Measurements from ENCODE around the gene NEGR1.

Gene NEGR1

GRCh38 chr1:71784241-71784640, 498.1 kb downstream of the NEGR1 start:
- Histone ChIP-seq H3K9me3 (ENCODE audit: control insufficient read depth, insufficient read depth, low read length) (no peaks in the 10 kb centered on the region), H3K9ac (ENCODE audit: low read depth, low read length) (no peak overlapping the region), H3K36me3 (ENCODE audit: insufficient read depth, low read length) (no peaks in the 10 kb centered on the region), H3K4me1 (ENCODE audit: insufficient read depth, low read length) (no peaks in the 10 kb centered on the region)

- no peaks in the 10 kb centered on the region for H3K36me3 ChIP-seq (ENCODE audit: insufficient read depth, low read length)
- no peaks in the 10 kb centered on the region; the same call in 1 of the 2 replicates for H3K4me1 ChIP-seq (ENCODE audit: insufficient read depth, low read length)
- H3K9ac ChIP-seq (ENCODE audit: low read depth, low read length), result no peak overlapping the region
- no peaks in the 10 kb centered on the region for H3K9me3 ChIP-seq (ENCODE audit: control insufficient read depth, insufficient read depth, low read length)
Observed at GRCh38 chr1:71783071-71783470, 499.3 kb downstream of the NEGR1 start.

GRCh38 chr1:71781450-71781849, 500.9 kb downstream of the NEGR1 start:
- H3K9me3 ChIP-seq (ENCODE audit: control insufficient read depth, insufficient read depth, low read length), result no peaks in the 10 kb centered on the region
- no peaks in the 10 kb centered on the region; the same call in 1 of the 2 replicates for H3K4me1 ChIP-seq (ENCODE audit: insufficient read depth, low read length)
- H3K9ac ChIP-seq (ENCODE audit: low read depth, low read length), result no peak overlapping the region
- no peaks in the 10 kb centered on the region for H3K36me3 ChIP-seq (ENCODE audit: insufficient read depth, low read length)

- H3K4me1 ChIP-seq (ENCODE audit: insufficient read depth, low read length), result no peaks in the 10 kb centered on the region; the same call in 1 of the 2 replicates
- H3K9ac ChIP-seq (ENCODE audit: low read depth, low read length), result no peak overlapping the region
- H3K9me3 ChIP-seq (ENCODE audit: control insufficient read depth, insufficient read depth, low read length), result no peaks in the 10 kb centered on the region
- H3K36me3 ChIP-seq (ENCODE audit: insufficient read depth, low read length), result no peaks in the 10 kb centered on the region
Observed at GRCh38 chr1:71780681-71781080, 501.7 kb downstream of the NEGR1 start.

- Histone ChIP-seq H3K9me3 (ENCODE audit: control insufficient read depth, insufficient read depth, low read length) (no peaks in the 10 kb centered on the region), H3K4me1 (ENCODE audit: insufficient read depth, low read length) (no peaks in the 10 kb centered on the region; the same call in 1 of the 2 replicates), H3K36me3 (ENCODE audit: insufficient read depth, low read length) (no peaks in the 10 kb centered on the region), H3K9ac (ENCODE audit: low read depth, low read length) (no peak overlapping the region)
Observed at GRCh38 chr1:71778940-71779339, 503.4 kb downstream of the NEGR1 start.

GRCh38 chr1:71777094-71777493, 505.2 kb downstream of the NEGR1 start:
- Histone ChIP-seq H3K9ac (ENCODE audit: low read depth, low read length) (no peak overlapping the region), H3K36me3 (ENCODE audit: insufficient read depth, low read length) (no peaks in the 10 kb centered on the region), H3K9me3 (ENCODE audit: control insufficient read depth, insufficient read depth, low read length) (no peaks in the 10 kb centered on the region), H3K4me1 (ENCODE audit: insufficient read depth, low read length) (no peaks in the 10 kb centered on the region; the same call in 1 of the 2 replicates)

- no peaks in the 10 kb centered on the region for H3K9me3 ChIP-seq (ENCODE audit: control insufficient read depth, insufficient read depth, low read length)
- no peak overlapping the region for H3K9ac ChIP-seq (ENCODE audit: low read depth, low read length)
- H3K36me3 ChIP-seq (ENCODE audit: insufficient read depth, low read length), result no peaks in the 10 kb centered on the region
- no peaks in the 10 kb centered on the region; the same call in 1 of the 2 replicates for H3K4me1 ChIP-seq (ENCODE audit: insufficient read depth, low read length)
Observed at GRCh38 chr1:71774705-71775104, 507.6 kb downstream of the NEGR1 start.

- Histone ChIP-seq H3K9me3 (ENCODE audit: control insufficient read depth, insufficient read depth, low read length) (no peaks in the 10 kb centered on the region), H3K4me1 (ENCODE audit: insufficient read depth, low read length) (no peaks in the 10 kb centered on the region), H3K9ac (ENCODE audit: low read depth, low read length) (no peak overlapping the region), H3K36me3 (ENCODE audit: insufficient read depth, low read length) (no peaks in the 10 kb centered on the region)
Observed at GRCh38 chr1:71770121-71770520, 512.2 kb downstream of the NEGR1 start.

GRCh38 chr1:71766748-71767147, 515.6 kb downstream of the NEGR1 start:
- no peaks in the 10 kb centered on the region for H3K9me3 ChIP-seq (ENCODE audit: control insufficient read depth, insufficient read depth, low read length)
- no peaks in the 10 kb centered on the region for H3K36me3 ChIP-seq (ENCODE audit: insufficient read depth, low read length)
- H3K4me1 ChIP-seq (ENCODE audit: insufficient read depth, low read length), result no peaks in the 10 kb centered on the region
- no peak overlapping the region for H3K9ac ChIP-seq (ENCODE audit: low read depth, low read length)

GRCh38 chr1:71762514-71763255, 519.7 kb downstream of the NEGR1 start:
- no peaks in the 10 kb centered on the region for H3K4me1 ChIP-seq (ENCODE audit: insufficient read depth, low read length)
- no peak overlapping the region for H3K9ac ChIP-seq (ENCODE audit: low read depth, low read length)
- H3K9me3 ChIP-seq (ENCODE audit: control insufficient read depth, insufficient read depth, low read length), result no peaks in the 10 kb centered on the region
- H3K36me3 ChIP-seq (ENCODE audit: insufficient read depth, low read length), result no peaks in the 10 kb centered on the region

- Histone ChIP-seq H3K9me3 (ENCODE audit: control insufficient read depth, insufficient read depth, low read length) (no peaks in the 10 kb centered on the region), H3K4me1 (ENCODE audit: insufficient read depth, low read length) (peaks cover 8% of the 10 kb centered on the region; the same call in 1 of the 2 replicates), H3K36me3 (ENCODE audit: insufficient read depth, low read length) (no peaks in the 10 kb centered on the region)
Observed at GRCh38 chr1:71755441-71755840, 526.9 kb downstream of the NEGR1 start.

GRCh38 chr1:71753746-71754145, 528.6 kb downstream of the NEGR1 start:
- H3K36me3 ChIP-seq (ENCODE audit: insufficient read depth, low read length), result no peaks in the 10 kb centered on the region
- peaks cover 8% of the 10 kb centered on the region; the same call in 1 of the 2 replicates for H3K4me1 ChIP-seq (ENCODE audit: insufficient read depth, low read length)
- no peak overlapping the region for H3K9ac ChIP-seq (ENCODE audit: low read depth, low read length)
- no peaks in the 10 kb centered on the region for H3K9me3 ChIP-seq (ENCODE audit: control insufficient read depth, insufficient read depth, low read length)

More at GRCh38 chr1:71755441-71755840, 526.9 kb downstream of the NEGR1 start:
- no peak overlapping the region for H3K9ac ChIP-seq (ENCODE audit: low read depth, low read length)

- H3K9me3 ChIP-seq (ENCODE audit: control insufficient read depth, insufficient read depth, low read length), result no peaks in the 10 kb centered on the region; the same call in 1 of the 2 replicates
- H3K9ac ChIP-seq (ENCODE audit: low read depth, low read length), result no peak overlapping the region
- H3K36me3 ChIP-seq (ENCODE audit: insufficient read depth, low read length), result no peaks in the 10 kb centered on the region
- no peaks in the 10 kb centered on the region for H3K4me1 ChIP-seq (ENCODE audit: insufficient read depth, low read length)
Observed at GRCh38 chr1:71745326-71745725, 537.0 kb downstream of the NEGR1 start.

- Histone ChIP-seq H3K36me3 (ENCODE audit: insufficient read depth, low read length) (no peaks in the 10 kb centered on the region), H3K4me1 (ENCODE audit: insufficient read depth, low read length) (peaks cover 4% of the 10 kb centered on the region; the same call in 1 of the 2 replicates)
Observed at GRCh38 chr1:71743862-71744261, 538.5 kb downstream of the NEGR1 start.

GRCh38 chr1:71738910-71739309, 543.4 kb downstream of the NEGR1 start:
- Histone ChIP-seq H3K36me3 (ENCODE audit: insufficient read depth, low read length) (no peaks in the 10 kb centered on the region), H3K9ac (ENCODE audit: low read depth, low read length) (no peak overlapping the region), H3K4me1 (ENCODE audit: insufficient read depth, low read length) (peaks cover 25% of the 10 kb centered on the region), H3K9me3 (ENCODE audit: control insufficient read depth, insufficient read depth, low read length) (no peaks in the 10 kb centered on the region; the same call in 1 of the 2 replicates)

More at GRCh38 chr1:71743862-71744261, 538.5 kb downstream of the NEGR1 start:
- H3K9ac ChIP-seq (ENCODE audit: low read depth, low read length), result no peak overlapping the region
- H3K9me3 ChIP-seq (ENCODE audit: control insufficient read depth, insufficient read depth, low read length), result no peaks in the 10 kb centered on the region; the same call in 1 of the 2 replicates

Data from ES-I3 (cell line).